Hematopoietic multipotent progenitor cell treated with erythropoietin and hydrocortisone succinate and interleukin-3 and kit ligand, for 15 days (in vitro differentiated cells): ENCODE data around the gene ZNF750.

Experiments
- DNase-seq: peaks from one replicate; pipeline ENCODE4 v3.0.0-alpha.2; 2015; ENCODE audit warnings: low spot score

Gene ZNF750

GRCh38 chr17:82812058-82812457 is 27.8 kb downstream of the ZNF750 start:
- no peak for DNase-seq

GRCh38 chr17:82810644-82811430 is 29.0 kb downstream of the ZNF750 start:
- no peak for DNase-seq

GRCh38 chr17:82808921-82809905 is 30.6 kb downstream of the ZNF750 start:
- no peak for DNase-seq

- no peak for DNase-seq
Measured at GRCh38 chr17:82808006-82808405, 31.8 kb downstream of the ZNF750 start.

- no peak for DNase-seq
Measured at GRCh38 chr17:82807562-82807961, 32.3 kb downstream of the ZNF750 start.

GRCh38 chr17:82807101-82807500 is 32.7 kb downstream of the ZNF750 start:
- no peak for DNase-seq

- DNase-seq: no peak
Measured at GRCh38 chr17:82806645-82807044, 33.2 kb downstream of the ZNF750 start.

- no peak for DNase-seq
Measured at GRCh38 chr17:82805823-82806222, 34.0 kb downstream of the ZNF750 start.

GRCh38 chr17:82805254-82805653 is 34.6 kb downstream of the ZNF750 start:
- DNase-seq: no peak

GRCh38 chr17:82804442-82805191 is 35.2 kb downstream of the ZNF750 start:
- DNase-seq: no peak

- no peak for DNase-seq
Measured at GRCh38 chr17:82803606-82804005, 36.2 kb downstream of the ZNF750 start.

- DNase-seq: no peak
Measured at GRCh38 chr17:82803185-82803584, 36.6 kb downstream of the ZNF750 start.

GRCh38 chr17:82802075-82802780 is 37.6 kb downstream of the ZNF750 start:
- DNase-seq: no peak

GRCh38 chr17:82801377-82801970 is 38.3 kb downstream of the ZNF750 start:
- DNase-seq: no peak

- no peak for DNase-seq
Measured at GRCh38 chr17:82800885-82801284, 38.9 kb downstream of the ZNF750 start.

- DNase-seq: no peak
Measured at GRCh38 chr17:82799591-82799990, 40.2 kb downstream of the ZNF750 start.

GRCh38 chr17:82798752-82799151 is 41.1 kb downstream of the ZNF750 start:
- DNase-seq: no peak

GRCh38 chr17:82797061-82797460 is 42.8 kb downstream of the ZNF750 start:
- no peak for DNase-seq

- no peak for DNase-seq
Measured at GRCh38 chr17:82795615-82796014, 44.2 kb downstream of the ZNF750 start.

GRCh38 chr17:82794781-82795482 is 44.9 kb downstream of the ZNF750 start:
- no peak for DNase-seq
